NCI-H2196 (cell line): Measurements from ENCODE around the gene IMMP2L.

Experiments
- DNase-seq: peaks from one replicate; lab custom pipeline; 2025; ENCODE audit not compliant: unreplicated experiment; lab: John Stamatoyannopoulos, UW

The IMMP2L gene

DNA sequence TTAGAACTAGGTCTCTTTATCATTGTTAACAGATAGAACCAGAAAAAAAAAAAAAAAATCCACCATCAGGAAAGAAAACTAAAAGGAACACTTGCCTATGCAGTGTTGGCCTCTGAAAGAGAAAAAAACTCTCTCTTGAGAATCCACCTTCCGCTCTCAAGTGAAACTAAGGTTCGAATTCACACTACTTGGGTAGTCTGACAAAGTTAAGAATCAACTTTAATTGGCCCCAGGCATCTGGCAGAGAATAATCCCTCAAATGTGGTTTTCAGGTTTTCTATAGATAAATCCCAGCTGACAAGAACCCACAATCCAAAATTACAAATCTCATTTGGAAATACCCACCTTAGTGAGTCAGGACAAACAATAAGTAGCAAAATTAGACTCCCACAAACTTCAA, 671.1 kb downstream of the IMMP2L start:
- DNase-seq: no peak

GRCh38 chr7:110890101-110890500, 672.2 kb downstream of the IMMP2L start:
- no peak for DNase-seq

DNA sequence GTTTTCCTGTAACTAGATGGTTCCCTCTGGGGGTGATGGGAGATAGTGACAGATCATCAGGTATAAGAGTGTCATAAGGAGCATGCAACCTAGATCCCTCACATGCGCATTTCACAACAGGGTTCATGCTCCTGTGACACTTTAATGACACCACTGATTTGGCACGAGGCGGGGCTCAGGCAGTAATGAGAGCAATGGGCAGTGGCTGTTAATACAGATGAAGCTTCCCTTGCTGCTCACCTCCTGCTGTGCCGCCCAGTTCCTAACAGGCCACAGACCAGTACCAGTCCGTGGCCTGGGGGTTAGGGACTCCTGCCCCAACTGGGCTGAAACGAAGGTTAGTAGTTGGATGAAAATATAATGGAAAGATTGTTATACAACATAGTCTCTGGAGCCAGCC, 673.0 kb downstream of the IMMP2L start:
- DNase-seq: no peak

DNA sequence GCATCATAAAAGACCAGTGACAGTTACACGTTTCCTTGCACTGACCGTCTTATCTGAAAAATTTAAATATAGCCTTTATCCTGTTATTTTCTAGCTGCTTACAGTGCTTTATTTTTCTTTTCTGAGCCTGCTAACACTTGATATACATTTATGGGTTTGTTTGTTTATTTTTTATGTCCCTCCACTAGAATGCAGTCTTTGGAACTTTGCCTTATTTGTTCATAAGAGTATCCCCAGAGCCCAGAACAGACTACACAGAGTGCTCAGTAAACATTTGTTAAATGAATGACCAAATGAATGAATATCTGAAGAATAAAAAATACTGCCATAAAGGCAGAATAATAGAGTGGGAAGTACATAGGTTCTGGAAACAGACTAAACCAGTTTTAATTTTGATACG, 673.7 kb downstream of the IMMP2L start:
- DNase-seq: no peak

DNA sequence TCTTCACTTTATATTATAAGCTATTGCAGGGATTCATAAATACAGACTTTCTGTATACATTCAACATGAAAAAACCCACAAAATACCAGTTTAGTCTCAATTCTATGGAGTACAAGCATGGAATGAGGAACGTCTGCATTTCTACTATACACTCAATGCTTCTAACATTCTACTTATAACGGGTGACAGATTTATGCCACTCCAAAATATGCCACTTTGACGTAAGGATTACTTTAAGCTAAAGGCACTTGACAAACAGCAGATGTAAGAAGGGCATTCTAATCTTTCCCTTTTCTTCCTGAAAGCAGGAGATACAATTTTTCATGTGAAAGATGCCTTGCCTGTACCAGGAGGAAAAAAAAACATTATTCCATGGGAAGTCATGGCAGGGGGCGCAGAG, 676.8 kb downstream of the IMMP2L start:
- no peak for DNase-seq

GRCh38 chr7:110881721-110882120, 680.6 kb downstream of the IMMP2L start:
- DNase-seq: no peak

GRCh38 chr7:110880971-110881370, 681.3 kb downstream of the IMMP2L start:
- no peak for DNase-seq

DNA sequence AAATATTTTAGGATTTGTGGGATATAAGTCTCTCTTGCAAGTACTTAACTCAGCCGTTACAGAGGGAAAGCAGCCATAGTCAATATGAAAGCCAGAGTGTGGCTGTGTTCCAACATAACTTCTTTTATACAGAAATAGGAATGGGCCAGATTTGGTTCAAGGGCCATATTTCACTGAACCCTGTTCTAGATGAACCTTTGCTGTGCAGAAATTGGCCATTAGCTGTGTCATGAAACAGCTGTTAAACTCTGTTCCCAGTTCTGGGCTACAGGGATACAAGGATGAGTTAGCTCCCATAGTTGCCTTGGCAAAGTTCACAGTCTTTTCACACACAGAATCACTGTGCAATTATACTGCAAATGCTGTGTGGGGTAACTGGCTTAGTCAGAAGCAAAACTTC, 685.3 kb downstream of the IMMP2L start:
- no peak for DNase-seq

- no peak for DNase-seq
Observed at GRCh38 chr7:110875346-110875745, 686.9 kb downstream of the IMMP2L start.

DNA sequence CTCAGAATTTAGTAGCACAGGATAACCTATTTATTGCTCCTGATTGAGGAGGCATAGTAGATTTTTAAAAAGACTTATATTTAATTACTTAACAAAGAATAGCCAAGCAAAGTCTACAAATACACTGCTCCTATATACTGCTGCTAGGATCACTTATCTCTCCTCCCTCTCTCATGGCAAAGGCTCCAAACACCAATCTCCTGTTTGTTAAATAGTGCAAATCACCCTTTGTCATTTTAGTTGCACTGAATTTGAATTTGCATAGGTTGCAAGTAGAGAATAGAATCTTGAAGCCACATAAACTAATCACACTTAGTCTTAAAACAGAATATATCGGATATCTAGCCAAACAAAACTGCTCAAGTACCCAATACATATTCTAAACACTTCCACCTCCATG, 690.4 kb downstream of the IMMP2L start:
- no peak for DNase-seq

DNA sequence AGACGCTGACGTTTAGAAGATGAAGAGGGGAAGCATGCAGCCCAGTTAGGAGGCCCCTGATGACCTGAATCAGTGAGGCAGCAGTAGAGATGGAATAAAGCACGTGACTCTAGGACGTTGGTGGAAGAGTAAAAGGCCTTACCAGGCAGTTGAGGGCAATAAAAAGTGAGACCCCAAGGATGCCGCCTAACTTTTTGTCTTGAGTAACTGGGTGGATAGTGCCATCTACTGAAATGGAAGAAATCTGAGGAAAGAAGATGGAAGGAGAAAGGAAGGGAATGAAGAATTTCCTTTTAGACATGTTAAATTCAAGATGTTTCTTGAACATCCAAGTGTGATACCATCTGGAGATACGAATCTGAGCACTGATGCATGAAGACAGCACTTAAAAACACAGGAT, 691.4 kb downstream of the IMMP2L start:
- DNase-seq: no peak

DNA sequence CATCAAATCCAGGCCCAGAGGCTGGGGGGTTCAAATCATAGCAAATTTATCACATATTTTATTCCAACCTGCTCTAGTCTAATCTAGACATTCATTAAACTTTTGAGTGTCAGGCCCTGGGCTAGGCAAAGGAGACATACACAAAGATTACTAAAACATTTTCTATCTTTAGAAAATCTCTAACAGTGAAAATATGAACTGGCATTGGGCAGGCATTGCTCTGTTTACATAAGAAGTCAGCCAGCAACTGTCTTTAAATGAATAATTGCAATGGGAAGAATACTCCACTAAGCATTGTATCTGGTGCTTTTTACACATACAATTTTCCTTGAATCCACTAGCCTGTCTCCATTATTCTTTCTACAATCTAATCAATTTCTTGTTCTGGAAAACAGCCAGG, 693.8 kb downstream of the IMMP2L start:
- no peak for DNase-seq

GRCh38 chr7:110867771-110868170, 694.5 kb downstream of the IMMP2L start:
- DNase-seq: no peak

GRCh38 chr7:110863258-110863657, 699.0 kb downstream of the IMMP2L start:
- no peak for DNase-seq

DNA sequence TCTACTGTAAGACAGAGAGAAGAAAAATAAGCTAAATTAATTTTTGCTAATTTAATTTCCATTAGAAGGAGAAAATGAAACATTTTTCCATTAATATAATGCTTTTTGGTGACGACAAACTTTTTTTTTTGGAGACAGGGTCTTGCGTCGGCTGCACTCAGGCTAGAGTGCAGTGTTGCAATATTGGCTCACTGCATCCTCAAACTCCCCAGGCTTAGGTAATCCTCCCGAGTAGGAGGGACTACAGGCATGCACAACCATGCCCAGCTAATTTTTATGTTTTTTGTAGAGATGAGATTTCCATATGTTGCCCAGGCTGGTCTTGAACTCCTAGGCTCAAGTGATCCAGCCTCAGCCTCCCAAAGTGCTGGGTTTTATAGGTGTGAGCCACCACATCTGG, 701.1 kb downstream of the IMMP2L start:
- no peak for DNase-seq

DNA sequence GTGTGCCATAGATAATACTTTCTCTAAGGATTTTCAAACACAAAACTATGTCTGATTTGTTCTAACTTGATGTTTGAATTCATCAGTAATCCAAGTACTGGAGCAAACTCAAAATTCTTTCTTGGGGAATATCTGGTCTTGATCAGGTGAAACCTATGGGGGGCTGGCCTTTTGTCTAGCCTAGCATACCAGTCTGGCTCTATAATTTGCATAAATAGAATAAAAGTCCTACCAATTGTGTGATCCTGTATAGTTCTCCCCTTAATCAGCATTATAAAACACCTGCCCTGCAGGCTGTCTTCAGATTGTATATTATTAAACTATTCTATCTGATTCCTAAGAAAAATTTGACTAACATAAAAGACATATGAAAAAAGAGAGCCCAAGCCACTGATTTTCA, 705.2 kb downstream of the IMMP2L start:
- no peak for DNase-seq

DNA sequence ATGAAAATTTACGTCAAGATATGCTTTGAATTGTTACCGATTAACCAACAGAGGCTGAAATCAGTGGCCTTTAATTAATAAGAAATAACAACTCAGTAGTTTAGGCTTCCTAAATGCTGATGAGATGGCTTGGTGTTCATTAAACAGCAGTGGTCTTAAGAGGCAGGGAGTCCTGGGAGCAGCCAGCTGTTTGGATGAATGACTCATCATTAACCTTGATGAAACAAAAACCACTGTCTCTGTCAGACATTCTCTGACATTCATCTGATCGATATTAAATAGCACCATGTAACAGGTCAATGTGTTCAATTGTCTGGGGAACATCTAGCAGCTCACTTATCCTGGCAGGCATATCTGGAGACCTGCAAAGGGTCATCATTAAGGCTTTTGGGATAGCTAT, 705.6 kb downstream of the IMMP2L start:
- DNase-seq: no peak

- no peak for DNase-seq
Observed at GRCh38 chr7:110854651-110855050, 707.6 kb downstream of the IMMP2L start.

GRCh38 chr7:110854166-110854565, 708.1 kb downstream of the IMMP2L start:
- no peak for DNase-seq

DNA sequence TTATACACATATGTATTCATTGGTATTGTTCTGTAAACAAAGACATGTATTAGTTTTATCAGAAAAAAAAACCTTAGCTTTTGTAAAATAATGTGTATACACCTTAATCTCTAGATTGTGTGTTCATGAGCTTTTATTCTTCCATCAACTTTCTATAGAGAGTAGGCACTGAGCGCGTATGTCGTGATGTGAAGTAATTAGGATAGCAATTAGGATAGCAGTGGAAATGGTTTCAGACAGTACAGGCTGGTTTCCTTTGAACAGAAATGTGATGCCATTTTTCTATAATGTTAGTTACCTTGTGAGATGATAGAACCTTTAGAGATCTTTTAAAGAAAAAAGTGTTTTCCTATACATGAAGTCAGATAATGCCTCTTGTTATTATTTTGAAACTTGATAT, 709.0 kb downstream of the IMMP2L start:
- no peak for DNase-seq

GRCh38 chr7:110852156-110852940, 709.9 kb downstream of the IMMP2L start:
- DNase-seq: no peak

DNA sequence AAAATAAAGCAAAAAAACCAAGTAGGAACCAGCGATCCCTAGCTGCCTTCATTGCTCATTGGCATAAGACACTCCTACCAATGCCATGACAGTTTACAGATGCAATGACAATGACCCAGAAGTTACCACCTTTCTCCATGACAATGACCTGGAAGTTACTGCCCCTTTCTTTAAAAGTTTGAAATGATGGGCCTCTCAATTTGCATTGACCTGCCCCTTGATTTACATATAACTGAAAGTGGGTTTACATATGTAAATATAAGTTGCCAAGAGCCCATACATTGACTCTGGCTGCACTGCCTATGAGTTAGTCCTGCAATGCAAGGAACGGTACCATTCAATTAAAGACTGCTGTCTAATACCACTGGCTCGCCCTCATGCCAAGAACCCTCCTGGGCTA, 712.1 kb downstream of the IMMP2L start:
- no peak for DNase-seq

DNA sequence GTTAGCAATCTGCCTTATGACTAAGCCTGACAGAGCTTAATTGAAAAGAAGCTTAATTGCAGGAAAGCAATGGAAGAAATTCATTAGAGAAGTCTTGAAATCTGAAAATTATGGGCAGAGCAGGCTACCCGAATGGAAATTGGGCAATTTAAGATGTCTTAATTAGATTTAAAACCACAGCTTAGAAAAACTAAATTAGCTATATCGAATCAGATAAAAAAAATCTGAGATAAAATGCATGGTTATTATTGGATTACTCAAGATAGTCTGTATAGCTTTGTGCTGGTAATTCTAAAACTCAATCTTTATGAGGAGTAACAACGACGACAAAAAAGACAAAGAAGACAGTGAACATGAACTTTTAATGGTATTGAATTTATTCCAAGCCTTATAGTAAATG, 719.5 kb downstream of the IMMP2L start:
- no peak for DNase-seq
